Mesothelial cell of epicardium (in vitro differentiated cells): ENCODE results near the gene GALNT9. TPM values are rescaled to one million over a fixed set of nuclear protein-coding genes. Genes with fewer than 3 reads are reported as not detected.
A peak's percentile ranks its signal among the peaks of the same experiment; 100 is the strongest.

ENCODE experiments used
- DNase-seq, 2 experiments: peaks; one replicate each; pipeline ENCODE4 v3.0.0; 2021; ENCODE audit warnings: low spot score in 2 of 2; ENCODE audit not compliant: unreplicated experiment in 2 of 2
- H3K27ac Mint-ChIP-seq: 2 replicates; pipeline ENCODE4 v1.8.0; 2021; ENCODE audit warnings: mixed read lengths
- H3K27me3 Mint-ChIP-seq: 2 replicates; pipeline ENCODE4 v1.8.0; 2021; ENCODE audit warnings: low read depth, mixed read lengths
- H3K36me3 Mint-ChIP-seq: 2 replicates; pipeline ENCODE4 v1.8.0; 2021; ENCODE audit warnings: mixed read lengths
- H3K4me1 Mint-ChIP-seq: 2 replicates; pipeline ENCODE4 v1.8.0; 2021; ENCODE audit warnings: mixed read lengths
- H3K4me3 Mint-ChIP-seq: 2 replicates; pipeline ENCODE4 v1.8.0; 2021; ENCODE audit warnings: mild to moderate bottlenecking, moderate library complexity, mixed read lengths
- H3K9me3 Mint-ChIP-seq: 2 replicates; pipeline ENCODE4 v1.8.0; 2021; ENCODE audit warnings: mixed read lengths
- CTCF ChIP-seq: fragments of 200-600 bp; sonication (generic); IDR thresholded peaks from one replicate; pipeline ENCODE4 v1.5.0; 2021; ENCODE audit warnings: antibody characterized with exemption; ENCODE audit not compliant: unreplicated experiment
- total RNA-seq: library from RNA; stranded (reverse); gene quantifications from 3 replicates; pipeline ENCODE4 v1.2.1, GENCODE V29; 2021

GALNT9 gene
- total RNA-seq, 1 donor from 2014 or later, result 4.8 TPM

- no peak overlapping the region for H3K4me3 Mint-ChIP-seq
- no peak for TF ChIP-seq CTCF
- no peaks in the 10 kb centered on the region for H3K9me3 Mint-ChIP-seq
- no peak overlapping the region for H3K27ac Mint-ChIP-seq
- H3K27me3 Mint-ChIP-seq, result peaks cover 3% of the 10 kb centered on the region
- DNase-seq, result no peak
- H3K4me1 Mint-ChIP-seq, result no peaks in the 10 kb centered on the region
- no peaks in the 10 kb centered on the region for H3K36me3 Mint-ChIP-seq
These were observed 173.4 kb downstream of the GALNT9 start for GRCh38 chr12:132155771-132156572.

GRCh38 chr12:132154941-132155770, 174.2 kb downstream of the GALNT9 start:
- Mint-ChIP-seq H3K4me3 (no peak overlapping the region), H3K36me3 (no peaks in the 10 kb centered on the region), H3K27ac (no peak overlapping the region), H3K4me1 (no peaks in the 10 kb centered on the region), H3K9me3 (no peaks in the 10 kb centered on the region), H3K27me3 (peaks cover 1% of the 10 kb centered on the region)
- DNase-seq, result peak in 1 of 2 experiments; percentile 17
- TF ChIP-seq CTCF, result no peak

- Mint-ChIP-seq H3K9me3 (no peaks in the 10 kb centered on the region), H3K4me3 (no peak overlapping the region), H3K27ac (peak overlapping the region; percentile 9), H3K36me3 (no peaks in the 10 kb centered on the region), H3K4me1 (no peaks in the 10 kb centered on the region), H3K27me3 (no peaks in the 10 kb centered on the region)
- peak in 1 of 2 experiments; percentile 14 for DNase-seq
- no peak for TF ChIP-seq CTCF
These were observed 175.0 kb downstream of the GALNT9 start for GRCh38 chr12:132154341-132154761.

GRCh38 chr12:132153501-132154340, 175.7 kb downstream of the GALNT9 start:
- Mint-ChIP-seq H3K9me3 (no peaks in the 10 kb centered on the region), H3K27me3 (no peaks in the 10 kb centered on the region), H3K4me1 (no peaks in the 10 kb centered on the region), H3K27ac (peak overlapping the region; percentile 9), H3K36me3 (no peaks in the 10 kb centered on the region), H3K4me3 (no peak overlapping the region)
- peak; percentile 70 to 81 for DNase-seq
- TF ChIP-seq CTCF, result peak; percentile 73

- no peak overlapping the region for H3K4me3 Mint-ChIP-seq
- H3K27ac Mint-ChIP-seq, result no peak overlapping the region
- TF ChIP-seq CTCF, result no peak
- no peaks in the 10 kb centered on the region for H3K27me3 Mint-ChIP-seq
- H3K4me1 Mint-ChIP-seq, result no peaks in the 10 kb centered on the region
- no peaks in the 10 kb centered on the region for H3K9me3 Mint-ChIP-seq
- peak in 1 of 2 experiments; percentile 14 for DNase-seq
- peaks cover 4% of the 10 kb centered on the region for H3K36me3 Mint-ChIP-seq
These were observed 176.4 kb downstream of the GALNT9 start for GRCh38 chr12:132152953-132153352.
